ENCODE data around the gene HPSE2.

DNA sequence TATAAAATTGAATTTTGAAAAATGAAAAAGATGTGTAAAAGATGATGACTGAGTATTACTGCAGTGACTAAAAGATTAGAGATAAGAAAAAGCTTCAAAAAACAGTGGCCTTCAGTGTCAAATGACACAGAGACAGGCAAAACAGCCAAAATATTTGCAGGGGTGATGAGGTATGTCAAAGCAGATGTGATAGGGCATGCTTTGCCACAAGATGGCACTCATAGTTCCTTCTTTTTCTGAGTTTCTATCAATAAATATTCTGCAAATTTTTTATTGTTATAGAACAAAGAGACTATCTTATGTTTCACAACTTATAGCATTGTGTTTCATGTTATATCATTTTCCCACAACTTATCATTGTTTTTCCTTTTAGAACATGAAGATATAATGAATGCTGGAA, 444.8 kb downstream of the HPSE2 start:
- TF ChIP-seq RAD21 (IDR thresholded peaks at IDR 0.05; ENCODE audit: low read depth), result peak; percentile 25; the same call in 1 of the 2 replicates
- TF ChIP-seq, protein P1, sequence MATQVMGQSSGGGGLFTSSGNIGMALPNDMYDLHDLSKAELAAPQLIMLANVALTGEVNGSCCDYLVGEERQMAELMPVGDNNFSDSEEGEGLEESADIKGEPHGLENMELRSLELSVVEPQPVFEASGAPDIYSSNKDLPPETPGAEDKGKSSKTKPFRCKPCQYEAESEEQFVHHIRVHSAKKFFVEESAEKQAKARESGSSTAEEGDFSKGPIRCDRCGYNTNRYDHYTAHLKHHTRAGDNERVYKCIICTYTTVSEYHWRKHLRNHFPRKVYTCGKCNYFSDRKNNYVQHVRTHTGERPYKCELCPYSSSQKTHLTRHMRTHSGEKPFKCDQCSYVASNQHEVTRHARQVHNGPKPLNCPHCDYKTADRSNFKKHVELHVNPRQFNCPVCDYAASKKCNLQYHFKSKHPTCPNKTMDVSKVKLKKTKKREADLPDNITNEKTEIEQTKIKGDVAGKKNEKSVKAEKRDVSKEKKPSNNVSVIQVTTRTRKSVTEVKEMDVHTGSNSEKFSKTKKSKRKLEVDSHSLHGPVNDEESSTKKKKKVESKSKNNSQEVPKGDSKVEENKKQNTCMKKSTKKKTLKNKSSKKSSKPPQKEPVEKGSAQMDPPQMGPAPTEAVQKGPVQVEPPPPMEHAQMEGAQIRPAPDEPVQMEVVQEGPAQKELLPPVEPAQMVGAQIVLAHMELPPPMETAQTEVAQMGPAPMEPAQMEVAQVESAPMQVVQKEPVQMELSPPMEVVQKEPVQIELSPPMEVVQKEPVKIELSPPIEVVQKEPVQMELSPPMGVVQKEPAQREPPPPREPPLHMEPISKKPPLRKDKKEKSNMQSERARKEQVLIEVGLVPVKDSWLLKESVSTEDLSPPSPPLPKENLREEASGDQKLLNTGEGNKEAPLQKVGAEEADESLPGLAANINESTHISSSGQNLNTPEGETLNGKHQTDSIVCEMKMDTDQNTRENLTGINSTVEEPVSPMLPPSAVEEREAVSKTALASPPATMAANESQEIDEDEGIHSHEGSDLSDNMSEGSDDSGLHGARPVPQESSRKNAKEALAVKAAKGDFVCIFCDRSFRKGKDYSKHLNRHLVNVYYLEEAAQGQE (IDR thresholded peaks at IDR 0.05; ENCODE audit: low read depth), result no peak
- no peak for TF ChIP-seq FOXM1 (IDR thresholded peaks at IDR 0.05; ENCODE audit: borderline replicate concordance, low read depth)
- no peak for TF ChIP-seq EP300 (IDR thresholded peaks at IDR 0.05; ENCODE audit: borderline replicate concordance)
- TF ChIP-seq CEBPB (IDR thresholded peaks at IDR 0.05), result no peak
- TF ChIP-seq EGR1 (IDR thresholded peaks at IDR 0.05), result no peak
- TF ChIP-seq ZBTB7A (IDR thresholded peaks at IDR 0.05; ENCODE audit: low read depth), result no peak
- TF ChIP-seq, protein P2, sequence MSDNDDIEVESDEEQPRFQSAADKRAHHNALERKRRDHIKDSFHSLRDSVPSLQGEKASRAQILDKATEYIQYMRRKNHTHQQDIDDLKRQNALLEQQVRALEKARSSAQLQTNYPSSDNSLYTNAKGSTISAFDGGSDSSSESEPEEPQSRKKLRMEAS (IDR thresholded peaks at IDR 0.05), result no peak
- no peak for TF ChIP-seq YY1 (IDR thresholded peaks at IDR 0.05; ENCODE audit: low read depth)
